H1 (cell line): Measurements from ENCODE around the gene KLB. TPM values are rescaled to one million over a fixed set of nuclear protein-coding genes. Genes with fewer than 3 reads are reported as not detected.

Experiments used
- CTCF ChIA-PET: fragments of 300-600 bp; sonication (Branson Sonifier 250); formaldehyde crosslinking; loops from one replicate; lab custom pipeline; 2021; ENCODE audit not compliant: partially characterized antibody; lab: Charles Lee
- POLR2A ChIA-PET: fragments of 300-600 bp; sonication (Branson Sonifier 250); formaldehyde crosslinking; loops from one replicate; lab custom pipeline; 2021; ENCODE audit warnings: inconsistent platforms; ENCODE audit not compliant: partially characterized antibody; lab: Charles Lee
- DNase-seq, 2 experiments: peaks; one replicate each; pipeline versions ENCODE4 v3.0.0 to v3.0.0-alpha.2; 2010 to 2022; ENCODE audit warnings: low spot score in 2 of 2, low read depth in 1 of 2, mixed read lengths in 1 of 2
- FAIRE-seq: peaks from 2 replicates; lab custom pipeline; 2011; peaks lifted over from hg19 to GRCh38; lab: Jason Lieb, UNC
- H2AFZ ChIP-seq: 2 replicates; pipeline ENCODE4 v1.8.1; 2012; ENCODE audit warnings: low read length, inconsistent platforms
- H2AK5ac ChIP-seq: 2 replicates; pipeline ENCODE4 v1.6.1; 2013; ENCODE audit warnings: low read depth, low read length
- H2BK120ac ChIP-seq: replicated peaks from 2 replicates; pipeline ENCODE3; 2013; ENCODE audit warnings: low read depth, low read length, inconsistent platforms
- H2BK12ac ChIP-seq: 2 replicates; pipeline ENCODE4 v1.6.1; 2013; ENCODE audit warnings: low read depth, low read length
- H2BK15ac ChIP-seq: 2 replicates; pipeline ENCODE4 v1.6.1; 2013; ENCODE audit warnings: low read length
- H2BK20ac ChIP-seq: 2 replicates; pipeline ENCODE4 v1.6.1; 2013; ENCODE audit warnings: low read length
- H2BK5ac ChIP-seq: 2 replicates; pipeline ENCODE4 v1.6.1; 2013; ENCODE audit warnings: low read depth, low read length
- H3K14ac ChIP-seq: 2 replicates; pipeline ENCODE4 v1.6.1; 2013; ENCODE audit warnings: inconsistent platforms; ENCODE audit not compliant: insufficient read length
- H3K18ac ChIP-seq: 2 replicates; pipeline ENCODE4 v1.6.1; 2013; ENCODE audit warnings: low read length; ENCODE audit errors: extremely low read depth
- H3K23ac ChIP-seq: 2 replicates; pipeline ENCODE4 v1.6.1; 2013; ENCODE audit warnings: inconsistent platforms; ENCODE audit not compliant: insufficient read length
- H3K23me2 ChIP-seq: 2 replicates; pipeline ENCODE4 v1.6.1; 2013; ENCODE audit warnings: low read depth, low read length
- H3K27ac ChIP-seq: 2 replicates; pipeline ENCODE4 v1.6.1; 2011; ENCODE audit warnings: low read depth, low read length, inconsistent platforms
- H3K27me3 ChIP-seq, 4 experiments: replicated peaks in 1 of 4; 1 replicate in 1 of 4; 2 replicates in 3 of 4; pipeline versions ENCODE4 v1.6.1 to v1.8.1; 2011 to 2013; ENCODE audit warnings: low read length in 3 of 4, mild to moderate bottlenecking in 3 of 4, inconsistent platforms in 2 of 4, mixed read lengths in 2 of 4, moderate library complexity in 1 of 4; ENCODE audit not compliant: control insufficient read depth in 3 of 4, insufficient read depth in 3 of 4; ENCODE audit errors: extremely low read depth in 1 of 4
- H3K36me3 ChIP-seq, 4 experiments: 2 replicates each; pipeline versions ENCODE4 v1.6.1 to v1.8.1; 2011 to 2013; ENCODE audit warnings: mild to moderate bottlenecking in 4 of 4, low read length in 3 of 4, moderate library complexity in 2 of 4, control low read depth in 1 of 4, inconsistent platforms in 1 of 4; ENCODE audit not compliant: insufficient read depth in 4 of 4, control insufficient read depth in 2 of 4
- H3K4ac ChIP-seq: replicated peaks from 2 replicates; pipeline ENCODE3; 2013; ENCODE audit warnings: low read length, low read depth, mixed read lengths, inconsistent platforms; ENCODE audit not compliant: insufficient read length
- H3K4me1 ChIP-seq, 4 experiments: replicated peaks in 1 of 4; 1 replicate in 1 of 4; 2 replicates in 3 of 4; pipeline versions ENCODE4 v1.6.1 to v1.8.1; 2011 to 2013; ENCODE audit warnings: low read length in 3 of 4, inconsistent platforms in 2 of 4, mixed read lengths in 1 of 4; ENCODE audit not compliant: insufficient read depth in 4 of 4, control insufficient read depth in 3 of 4
- H3K4me2 ChIP-seq, 2 experiments: 2 replicates each; pipeline versions ENCODE4 v1.6.1 to v1.8.1; 2011 to 2013; ENCODE audit warnings: low read depth in 2 of 2, low read length in 2 of 2, control low read depth in 1 of 2, inconsistent platforms in 1 of 2, mild to moderate bottlenecking in 1 of 2; ENCODE audit not compliant: insufficient read depth in 1 of 2
- H3K4me3 ChIP-seq, 4 experiments: fragments of 200-600, 300-600 bp in 1 of 4; sonication (generic), shearing (Covaris generic), sonication (Bioruptor Twin) in 1 of 4; 2 replicates each; pipeline versions ENCODE4 v1.5.1 to v1.8.1; 2011 to 2016; ENCODE audit warnings: low read length in 4 of 4, low read depth in 3 of 4, control low read depth in 2 of 4, inconsistent platforms in 2 of 4, mild to moderate bottlenecking in 2 of 4, mixed read lengths in 1 of 4, moderate library complexity in 1 of 4; ENCODE audit not compliant: insufficient read depth in 2 of 4; ENCODE audit errors: extremely low read depth in 1 of 4
- H3K56ac ChIP-seq: replicated peaks from 2 replicates; pipeline ENCODE3; 2013; ENCODE audit warnings: low read depth, mild to moderate bottlenecking, mixed read lengths, low read length, inconsistent platforms; ENCODE audit not compliant: insufficient read length
- H3K79me1 ChIP-seq: 2 replicates; pipeline ENCODE4 v1.6.1; 2013; ENCODE audit warnings: low read depth, low read length, control low read depth
- H3K79me2 ChIP-seq, 2 experiments: 2 replicates each; pipeline versions ENCODE4 v1.6.1 to v1.8.1; 2012 to 2013; ENCODE audit warnings: low read length in 2 of 2, mild to moderate bottlenecking in 2 of 2, inconsistent platforms in 1 of 2; ENCODE audit not compliant: insufficient read depth in 2 of 2, control insufficient read depth in 1 of 2
- H3K9ac ChIP-seq, 4 experiments: replicated peaks in 1 of 4; 1 replicate in 1 of 4; 2 replicates in 3 of 4; pipeline versions ENCODE4 v1.6.1 to v1.8.1; 2011 to 2013; ENCODE audit warnings: low read depth in 3 of 4, low read length in 3 of 4, control low read depth in 2 of 4, mild to moderate bottlenecking in 2 of 4, moderate library complexity in 2 of 4, inconsistent platforms in 1 of 4; ENCODE audit errors: extremely low read depth in 1 of 4
- H3K9me3 ChIP-seq, 2 experiments: 2 replicates each; pipeline versions ENCODE4 v1.6.1 to v1.8.1; 2012 to 2013; ENCODE audit warnings: mild to moderate bottlenecking in 2 of 2, moderate library complexity in 2 of 2, control low read depth in 1 of 2, inconsistent platforms in 1 of 2, low read depth in 1 of 2, low read length in 1 of 2, mixed read lengths in 1 of 2; ENCODE audit not compliant: insufficient read depth in 2 of 2
- H4K20me1 ChIP-seq, 2 experiments: replicated peaks in 1 of 2; 2 replicates each; pipeline versions ENCODE3 to v1.8.1; 2011 to 2013; ENCODE audit warnings: inconsistent platforms in 2 of 2, low read length in 2 of 2, mild to moderate bottlenecking in 1 of 2; ENCODE audit not compliant: insufficient read depth in 2 of 2, control insufficient read depth in 1 of 2
- H4K5ac ChIP-seq: 2 replicates; pipeline ENCODE4 v1.6.1; 2013; ENCODE audit warnings: low read length, low read depth, mixed read lengths, inconsistent platforms; ENCODE audit not compliant: insufficient read length
- H4K8ac ChIP-seq: 2 replicates; pipeline ENCODE4 v1.8.0; 2013; ENCODE audit warnings: mild to moderate bottlenecking, moderate library complexity, low read length, inconsistent platforms; ENCODE audit not compliant: insufficient read depth; ENCODE audit errors: extremely low read depth
- H4K91ac ChIP-seq: replicated peaks from 2 replicates; pipeline ENCODE3; 2013; ENCODE audit warnings: low read length, mixed read lengths, inconsistent platforms; ENCODE audit not compliant: insufficient read length
- CBX5 ChIP-seq: fragments of 300-800, 300-1000 bp; sonication (generic); IDR thresholded peaks from 2 replicates; pipeline ENCODE4 v1.7.1; 2016; ENCODE audit warnings: antibody characterized with exemption, low read length, low read depth
- RAD21 ChIP-seq, 2 experiments: IDR thresholded peaks in 1 of 2; conservative IDR thresholded peaks in 1 of 2; 2 replicates each; pipeline ENCODE4 v1.6.1; 2011; ENCODE audit warnings: low read depth in 2 of 2, low read length in 2 of 2, improper control_type of control experiment in 1 of 2, inconsistent platforms in 1 of 2, mild to moderate bottlenecking in 1 of 2, moderate library complexity in 1 of 2
- RFX5 ChIP-seq: IDR thresholded peaks from 2 replicates; pipeline ENCODE4 v1.6.1; 2011; ENCODE audit warnings: low read depth, low read length, improper control_type of control experiment, borderline replicate concordance
- RXRA ChIP-seq: IDR thresholded peaks from 2 replicates; pipeline ENCODE4 v1.6.1; 2011; ENCODE audit warnings: low read depth, mild to moderate bottlenecking, low read length, moderate library complexity; ENCODE audit not compliant: insufficient read depth
- TCF12 ChIP-seq: IDR thresholded peaks from 2 replicates; pipeline ENCODE4 v1.6.1; 2011; ENCODE audit warnings: low read depth, mild to moderate bottlenecking, low read length
- WGBS, 2 experiments: shearing (Covaris generic) in 1 of 2; methylation state at CpG; one replicate each; pipeline versions ENCODE4 v1.1.6 to v1.1.7; 2013 to 2015; ENCODE audit warnings: low lambda C conversion rate in 2 of 2, mixed read lengths in 2 of 2, inconsistent platforms in 1 of 2, low coverage in 1 of 2, missing lambda C conversion rate in 1 of 2; ENCODE audit not compliant: insufficient replicate concordance in 2 of 2, insufficient coverage in 1 of 2, insufficient read length in 1 of 2; ENCODE audit errors: extremely low coverage in 1 of 2, missing lambda C conversion rate in 1 of 2; 5-methylcytosine and 5-hydroxymethylcytosine counted together
- polyA plus RNA-seq, 7 experiments: library from polyadenylated mRNA; depleted of rRNA in 3 of 7; stranded (reverse) in 5 of 7; unstranded in 2 of 7; fragments of >200 nt in 5 of 7; fragments of 200-250 nt in 2 of 7; gene quantifications; 1 replicate in 5 of 7; 2 replicates in 1 of 7; 4 replicates in 1 of 7; pipeline versions ENCODE4 v1.2.1 to v1.2.3, GENCODE V29; 2011 to 2013; ENCODE audit warnings: missing spikeins in 2 of 7, mixed read lengths in 2 of 7
- total RNA-seq: library from RNA; stranded (reverse); fragmentation: NEBNext Ultra II Directional; extraction: Animal tissue kit (Norgen Biotek cat#: 25700); gene quantifications from 2 replicates; pipeline ENCODE4 v1.2.1, GENCODE V29; 2021

The KLB gene
- total and polyA plus RNA-seq, 2 of the 8 experiments (the other 6 are each of a cell fraction or from before 2014, with no cell fraction given) = 0.03 TPM; not detected in 1

GRCh38 chr4:39490322-39490721, 83.6 kb downstream of the KLB start:
- WGBS, 2 experiments = 96% methylated on average over 2 of the region's 2 CpGs; no CpG with 5 or more reads in 1 of the 2 experiments
- Histone ChIP-seq H3K14ac (no peak overlapping the region), H2BK15ac (no peak overlapping the region), H2BK5ac (no peak overlapping the region), H3K4me2 (no peak overlapping the region), H3K36me3 (no peaks in the 10 kb centered on the region), H2BK120ac (no peak overlapping the region), H3K79me2 (no peaks in the 10 kb centered on the region), H3K79me1 (no peaks in the 10 kb centered on the region), H3K27ac (no peak overlapping the region), H3K4ac (no peak overlapping the region), H3K18ac (no peak overlapping the region), H4K5ac (no peak overlapping the region), H3K9ac (no peak overlapping the region), H3K27me3 (no peaks in the 10 kb centered on the region), H4K20me1 (no peaks in the 10 kb centered on the region), H2BK20ac (no peak overlapping the region), H3K56ac (no peak overlapping the region), H2AK5ac (no peak overlapping the region), H2AFZ (no peak overlapping the region), H3K4me3 (no peak overlapping the region), H3K9me3 (no peaks in the 10 kb centered on the region), H4K91ac (no peak overlapping the region), H3K23me2 (0 out of 2 replicates have a peak, but pooled peaks cover 1% of the 10 kb centered on the region), H3K23ac (no peak overlapping the region), H4K8ac (no peak overlapping the region), H2BK12ac (no peak overlapping the region), H3K4me1 (no peaks in the 10 kb centered on the region)
- TF ChIP-seq TCF12 = no peak
- no peak for TF ChIP-seq RAD21 (IDR thresholded peaks at IDR 0.05 in 1 of 2, conservative IDR thresholded peaks at IDR 0.05 in 1 of 2; ENCODE audit: low read depth in 2 of 2, low read length in 2 of 2)
- TF ChIP-seq RFX5 = no peak
- no peak for TF ChIP-seq RXRA
- TF ChIP-seq CBX5 = no peak
- ChIA-PET CTCF (interaction anchor here (1.0 kb wide), 1 partner anchor 12 kb away, joined by 3 read pairs; no protein-coding TSS in a partner anchor), POLR2A (interaction anchor here (1.0 to 2.0 kb wide), 2 partner anchors 32 to 34 kb away, joined by 3 to 6 read pairs; partner anchors contain the start of genes LIAS and RPL9)
- no peak for DNase-seq
- no peak for FAIRE-seq
